OCI-M1 (cell line): ENCODE measurements around the gene ZNF436.
"Not testable (repeated sequence)": the region's sequence is repeated elsewhere in the genome, so short reads cannot be mapped to it uniquely, and the experiment has no call there.

Source experiments
- DNase-seq: peaks from one replicate; lab custom pipeline; 2025; lab: John Stamatoyannopoulos, UW

ZNF436 gene

DNA sequence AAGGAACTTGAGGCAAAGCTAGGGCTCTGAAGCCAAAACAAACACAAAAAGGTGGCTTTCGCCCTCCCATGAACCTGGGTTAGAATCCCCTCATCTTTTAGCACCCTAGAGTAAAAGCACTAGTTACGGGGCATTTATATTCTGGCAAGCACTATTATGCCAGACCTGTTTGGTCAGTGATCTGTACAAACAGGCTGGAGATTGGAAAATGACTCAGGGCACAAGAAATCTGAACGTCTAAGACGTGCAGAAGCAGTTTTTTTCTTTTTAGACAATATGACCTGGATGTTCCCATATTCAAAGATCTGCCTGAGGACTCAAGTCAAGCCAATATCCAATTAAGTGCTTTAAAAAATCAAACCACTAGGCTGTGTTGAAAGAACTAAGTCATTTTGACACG is 3.0 kb downstream of the ZNF436 start:
- no peak for DNase-seq

DNA sequence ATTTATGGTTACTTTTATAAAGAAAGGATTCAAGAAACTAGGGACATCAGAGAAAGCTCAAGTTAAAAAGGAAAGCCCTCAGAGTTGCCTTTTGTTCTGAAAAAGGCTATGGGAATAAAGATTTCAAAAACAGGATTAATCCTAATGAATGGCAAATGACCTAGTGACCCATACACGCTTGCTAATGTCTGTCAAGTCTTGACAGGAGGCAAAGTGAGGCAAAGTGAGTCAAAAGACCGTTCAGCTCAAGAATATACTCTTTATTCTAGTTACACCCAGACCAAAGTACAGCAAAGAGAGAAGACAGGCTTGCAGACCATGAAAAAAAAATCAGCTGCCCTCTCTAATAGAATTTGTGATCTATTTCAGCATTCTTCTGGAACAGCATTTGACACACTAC is 3.5 kb downstream of the ZNF436 start:
- no peak for DNase-seq

DNA sequence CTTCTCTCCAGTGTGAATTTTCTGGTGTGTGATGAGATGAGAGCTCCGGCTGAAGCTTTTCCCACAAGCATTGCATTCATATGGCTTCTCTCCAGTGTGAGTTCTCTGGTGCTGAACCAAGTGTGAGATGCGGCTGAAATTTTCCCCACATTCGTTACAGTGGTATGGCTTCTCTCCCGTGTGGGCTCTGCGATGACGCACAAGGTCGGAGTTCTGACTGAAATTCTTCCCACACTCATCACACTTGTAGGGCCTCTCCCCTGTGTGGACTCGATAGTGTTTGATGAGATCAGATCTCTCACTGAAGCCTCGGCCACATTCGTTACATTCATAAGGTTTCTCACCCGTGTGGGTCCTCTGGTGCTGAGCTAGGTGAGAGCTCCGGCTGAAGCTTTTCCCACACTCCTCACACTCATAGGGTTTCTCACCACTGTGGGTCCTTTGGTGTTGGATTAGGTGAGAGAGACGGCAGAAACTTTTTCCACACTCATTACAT is 7.4 kb downstream of the ZNF436 start:
- DNase-seq = peak; percentile 17

DNA sequence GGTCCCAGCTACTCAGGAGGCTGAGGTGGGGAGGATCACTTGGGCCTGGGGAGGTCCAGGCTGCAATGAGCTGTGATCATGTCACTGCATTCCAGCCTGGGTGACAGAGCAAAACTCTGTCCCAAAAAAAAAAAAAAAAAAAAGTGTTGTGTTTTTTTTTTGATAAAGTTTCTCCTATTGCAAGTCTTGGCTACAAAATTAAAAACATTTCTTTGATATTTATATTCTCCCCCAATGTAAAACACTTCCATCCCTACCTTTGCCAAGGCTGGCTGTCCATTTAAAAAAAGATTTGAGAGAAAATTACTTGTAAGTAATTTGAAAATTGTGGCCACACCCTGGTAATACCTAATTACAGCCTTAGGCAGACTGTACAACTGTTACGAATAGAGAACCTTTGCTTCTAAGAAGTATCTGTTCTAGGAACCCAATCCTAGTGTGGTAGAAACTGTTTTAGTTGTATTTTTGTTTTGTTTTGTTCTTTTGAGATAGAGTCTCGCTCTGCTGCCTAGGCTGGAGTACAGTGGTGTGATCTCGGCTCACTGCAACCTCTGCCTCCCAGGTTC is 11.2 kb downstream of the ZNF436 start:
- DNase-seq = no peak

DNA sequence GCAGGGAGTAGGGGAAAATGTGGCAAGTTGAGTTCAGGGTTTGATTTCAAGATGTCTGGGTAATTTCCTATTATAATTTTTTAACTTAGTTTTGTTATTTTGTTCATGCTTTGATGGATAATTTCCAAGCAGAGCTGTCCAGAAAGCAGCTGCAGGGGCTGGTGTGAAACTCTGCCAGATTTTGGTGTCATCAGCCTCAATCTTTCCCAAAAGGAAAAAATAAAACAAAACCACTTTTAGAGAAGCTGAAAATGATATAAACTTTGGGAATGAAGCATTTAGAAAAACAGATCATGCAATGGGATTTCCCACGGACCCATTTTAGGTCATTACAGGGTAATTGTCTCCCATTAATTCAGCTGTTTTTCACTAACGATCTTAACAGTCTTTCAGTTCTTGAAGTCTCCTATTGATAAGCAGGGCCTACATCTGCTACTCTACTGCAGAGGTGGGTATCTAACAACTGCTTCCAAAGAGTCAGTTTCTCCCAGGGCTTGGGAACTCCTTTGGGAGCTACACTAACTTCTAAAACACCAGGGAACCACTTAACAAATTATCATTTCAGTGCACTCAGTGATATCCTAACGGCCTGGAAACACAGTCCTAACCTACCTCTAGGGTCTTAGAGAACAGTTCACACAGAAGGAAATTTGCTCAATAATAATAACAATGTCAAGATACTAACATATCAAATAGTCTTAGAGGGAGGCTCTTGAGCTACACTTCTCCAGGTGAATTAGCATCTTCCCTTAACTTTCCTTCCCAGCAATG is 12.3 kb downstream of the ZNF436 start:
- no peak for DNase-seq

DNA sequence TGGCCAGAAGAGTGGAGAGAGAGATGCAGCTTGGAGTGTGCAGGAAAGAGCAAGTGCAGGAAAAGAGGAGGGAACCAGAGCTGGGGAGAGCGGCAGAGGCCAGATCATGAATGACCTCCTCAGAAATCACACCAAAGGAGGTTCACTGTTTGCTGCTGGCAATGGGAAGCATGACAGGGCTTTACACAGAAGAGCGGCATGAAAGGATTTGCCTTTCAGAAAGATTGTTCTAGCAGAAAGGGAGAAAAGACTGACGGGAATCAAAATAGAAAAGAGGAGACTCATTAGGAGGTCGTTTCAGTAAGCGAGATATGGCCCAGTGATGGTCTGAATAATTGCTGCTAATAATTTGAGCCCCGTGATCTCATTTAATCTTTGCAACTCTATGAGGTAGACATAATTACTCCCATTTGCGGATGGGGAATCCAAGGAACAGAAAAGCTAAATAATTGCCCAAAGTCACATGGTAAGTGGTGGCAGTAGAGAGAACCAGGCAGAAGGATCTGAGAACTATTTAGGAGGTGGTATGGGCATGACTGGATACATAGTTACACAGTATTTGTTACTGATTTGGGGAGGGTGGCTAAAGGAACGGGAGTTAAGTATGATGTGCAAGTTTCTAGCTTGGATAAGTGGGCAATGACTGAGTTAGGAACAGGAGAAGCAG is 13.0 kb downstream of the ZNF436 start:
- DNase-seq = no peak

DNA sequence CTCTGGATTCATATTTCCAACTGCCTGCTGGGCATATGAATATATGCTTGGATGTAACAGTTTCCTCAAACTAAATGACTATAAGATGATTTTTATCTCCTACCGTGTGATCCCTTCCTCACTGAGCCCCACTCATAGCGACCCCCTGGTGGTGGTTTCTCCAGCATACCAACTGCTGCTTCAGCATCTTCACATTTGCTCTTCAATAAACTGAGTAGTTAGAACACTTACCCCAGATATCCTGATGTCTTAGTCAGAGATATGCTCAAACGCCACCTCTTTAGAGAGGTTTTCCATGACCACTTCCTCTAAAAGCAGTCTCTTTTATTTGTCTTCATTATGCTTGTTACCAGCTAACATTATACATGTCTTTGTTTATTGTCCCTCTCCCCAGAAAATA is 15.4 kb downstream of the ZNF436 start:
- DNase-seq = peak; percentile 26

DNA sequence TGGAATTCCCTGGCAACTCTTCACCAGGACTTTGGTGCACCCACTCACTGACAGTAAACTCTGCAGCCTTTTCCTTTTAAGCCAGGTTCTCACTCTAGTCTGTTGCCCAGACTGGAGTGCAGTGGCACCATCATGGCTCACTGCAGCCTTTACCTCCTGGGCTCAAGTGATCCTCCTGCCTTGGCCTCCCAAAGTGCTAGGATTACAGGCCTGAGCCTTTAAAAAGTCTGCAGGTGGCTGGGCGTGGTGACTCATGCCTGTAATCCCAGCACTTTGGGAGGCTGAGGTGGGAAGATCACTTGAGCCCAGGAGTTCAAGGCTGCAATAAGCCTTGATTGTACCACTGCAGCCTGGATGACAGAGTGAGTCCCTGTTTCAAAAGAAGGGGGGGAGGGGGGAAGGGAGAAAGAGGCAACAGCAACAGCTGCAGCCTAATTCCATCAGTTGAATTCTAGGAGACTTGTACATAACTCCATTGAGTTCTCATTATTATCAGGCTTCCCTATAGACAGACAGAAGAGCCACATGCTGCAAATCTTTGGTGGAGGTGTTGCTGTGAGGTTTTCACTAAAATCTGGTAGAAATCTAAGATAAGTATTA is 17.4 kb downstream of the ZNF436 start:
- no peak for DNase-seq

DNA sequence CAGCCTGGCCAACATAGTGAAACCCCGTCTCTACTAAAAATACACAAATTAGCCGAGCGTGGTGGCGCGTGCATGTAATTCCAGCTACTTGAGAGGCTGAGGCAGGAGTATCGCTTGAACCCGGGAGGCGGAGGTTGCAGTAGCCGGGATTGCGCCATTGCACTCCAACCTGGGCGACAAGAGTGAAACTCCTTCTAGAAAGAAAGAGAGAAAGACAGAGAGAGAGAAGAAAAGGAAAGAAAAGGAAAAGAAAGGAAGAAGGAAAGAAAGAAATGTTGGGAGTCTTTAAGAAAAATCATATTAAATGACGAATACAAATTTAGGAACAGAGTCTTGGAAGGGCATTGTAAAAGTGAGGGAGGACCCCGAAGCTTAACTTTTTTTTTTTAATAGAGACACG is 23.7 kb downstream of the ZNF436 start:
- DNase-seq = no peak

DNA sequence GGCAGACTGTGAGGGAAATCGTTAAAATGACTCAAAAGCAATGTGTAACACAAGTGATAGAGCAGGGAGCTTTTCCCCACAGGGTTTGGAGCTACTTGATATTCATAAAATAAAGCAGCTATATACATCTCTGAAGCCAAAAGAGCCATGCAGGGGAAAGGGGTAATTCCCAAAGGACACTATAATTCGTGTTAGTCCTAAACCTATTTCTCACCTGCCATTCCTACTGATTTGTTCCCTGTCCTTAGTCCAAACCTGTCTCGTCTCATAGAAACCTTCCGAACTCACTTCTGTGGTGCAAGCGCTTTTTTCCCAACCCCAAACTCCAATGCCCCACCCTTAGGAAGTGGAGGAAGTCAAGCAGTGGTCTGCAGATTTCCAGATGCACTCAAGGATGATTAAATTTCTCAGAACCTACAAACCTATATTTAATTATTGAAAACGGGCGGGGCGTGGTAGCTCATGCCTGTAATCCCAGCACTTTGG is 24.6 kb downstream of the ZNF436 start:
- no peak for DNase-seq

DNA sequence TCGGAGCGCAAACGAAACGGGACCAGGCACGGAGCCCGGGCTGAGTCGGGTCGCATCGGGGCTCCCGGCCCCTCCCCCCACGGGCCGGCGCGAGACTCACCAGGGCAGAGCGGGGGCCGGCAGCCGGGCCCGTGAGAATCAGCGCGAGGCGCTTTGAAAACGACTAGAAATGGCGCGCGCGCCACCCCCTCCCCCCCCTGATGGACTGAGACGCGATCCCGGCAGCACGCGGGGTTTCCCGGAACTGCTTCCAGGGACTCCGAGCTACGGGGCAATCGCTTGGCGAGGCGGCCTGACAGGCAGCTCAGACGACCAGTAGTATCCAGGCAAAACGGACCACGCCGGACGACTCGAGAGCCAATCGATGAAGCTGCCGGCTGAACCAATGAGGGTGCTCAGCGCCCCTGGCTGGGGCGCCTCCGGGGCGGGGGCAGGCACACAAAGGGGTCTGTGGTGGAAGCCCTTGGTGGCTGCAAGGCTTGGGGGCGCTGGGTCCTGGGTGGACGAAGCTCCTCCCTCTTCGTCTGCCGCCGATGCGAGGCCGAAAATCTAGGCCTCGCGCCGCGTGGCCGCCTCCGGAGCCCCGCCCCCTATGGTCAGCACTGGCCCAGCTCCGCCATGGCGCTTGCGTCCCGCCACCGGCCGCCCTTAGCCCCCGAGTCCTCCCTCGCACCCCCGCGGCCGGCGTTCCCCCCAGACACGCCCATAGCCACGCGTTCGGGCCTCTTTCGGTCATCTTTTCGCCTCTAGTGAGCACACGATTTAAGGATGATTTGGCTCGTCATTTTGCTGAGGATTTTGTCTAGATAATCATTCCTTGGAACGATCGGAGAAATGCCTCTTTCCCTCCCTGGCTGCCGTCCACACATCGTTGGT is 25.3 kb downstream of the ZNF436 start, which contains the start of gene HNRNPR:
Gene HNRNPR (minus strand): TSS at position 174 of the 876 bp plus-strand sequence. CDS start 3,276 bp downstream, outside the sequence.
- peak; percentile 99 for DNase-seq

DNA sequence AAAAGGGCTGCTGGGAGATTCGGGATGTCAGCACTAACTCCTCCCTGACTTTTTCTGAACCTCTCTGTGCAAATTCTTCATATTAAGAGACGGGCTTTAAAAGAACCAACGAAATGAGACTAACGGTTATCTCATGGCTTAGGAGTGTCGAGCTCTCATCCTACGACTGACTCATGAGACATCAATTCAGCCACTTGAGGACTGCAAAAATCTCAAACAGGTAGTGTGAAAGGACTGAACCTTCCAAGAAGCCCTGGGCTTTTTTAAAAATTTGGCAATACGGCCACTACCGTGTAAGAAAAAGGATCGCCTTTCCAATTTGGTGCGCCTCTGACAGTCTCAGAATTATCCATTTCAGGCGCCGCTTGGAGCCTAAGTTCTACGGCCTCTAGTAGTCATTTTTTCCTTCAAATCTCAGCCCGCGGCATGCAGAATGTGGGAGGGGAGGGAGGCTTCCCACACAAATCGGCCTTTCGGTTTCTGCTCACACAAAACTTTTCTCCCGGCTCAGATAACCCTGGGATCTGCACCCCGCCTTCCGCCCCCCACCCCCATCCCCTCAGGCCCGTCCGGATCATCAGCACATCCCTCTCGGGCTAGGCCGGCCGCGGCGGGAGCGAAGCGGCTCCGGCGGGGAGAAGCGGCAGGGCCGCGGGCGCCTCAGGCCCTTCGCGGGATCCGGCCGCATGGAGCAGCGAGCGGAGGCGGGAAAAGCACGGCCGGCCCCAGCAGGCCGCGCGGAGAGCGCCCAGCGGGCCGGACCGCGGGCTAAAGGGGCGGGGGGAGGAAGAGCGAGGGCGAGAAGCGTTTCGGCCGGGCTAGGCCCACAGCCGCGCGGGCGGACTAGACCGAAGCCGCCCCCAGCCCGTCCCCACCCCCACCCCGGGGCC is 26.2 kb downstream of the ZNF436 start:
- peak; percentile 85 for DNase-seq

DNA sequence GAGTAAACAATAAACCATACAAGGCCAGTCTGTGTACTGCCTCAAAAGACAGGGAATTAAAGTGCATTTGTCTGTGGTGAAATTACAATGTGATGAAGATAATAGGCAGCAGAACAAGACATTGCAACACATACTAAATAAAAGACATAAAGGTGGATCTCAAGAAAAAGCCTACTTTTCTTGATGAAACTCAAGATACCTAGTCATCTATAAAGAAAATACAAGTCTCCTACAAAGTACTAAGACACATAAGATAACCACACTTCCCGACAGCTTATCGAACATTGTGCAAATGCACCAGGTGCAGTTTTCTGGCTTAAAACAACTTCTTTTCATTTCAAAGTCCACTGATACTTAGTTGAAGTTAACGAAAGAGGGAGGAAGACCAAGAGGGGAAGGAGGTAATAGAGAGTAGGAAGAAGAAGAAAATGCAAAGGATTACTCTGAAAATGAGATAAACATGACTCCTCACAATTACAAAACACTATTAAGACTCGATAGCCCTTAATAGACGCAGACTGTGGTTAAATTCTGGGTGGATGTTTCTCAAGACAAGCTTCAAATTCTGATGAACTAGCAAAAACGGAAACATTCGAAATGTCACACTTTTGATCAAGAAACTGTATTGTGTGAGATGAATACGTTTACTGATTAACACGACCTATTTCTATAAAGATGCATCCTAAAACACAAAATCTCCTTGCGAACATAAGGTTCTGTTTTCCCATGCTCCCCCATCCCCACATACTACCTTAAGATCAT is 27.5 kb downstream of the ZNF436 start:
- peak; percentile 64 for DNase-seq

DNA sequence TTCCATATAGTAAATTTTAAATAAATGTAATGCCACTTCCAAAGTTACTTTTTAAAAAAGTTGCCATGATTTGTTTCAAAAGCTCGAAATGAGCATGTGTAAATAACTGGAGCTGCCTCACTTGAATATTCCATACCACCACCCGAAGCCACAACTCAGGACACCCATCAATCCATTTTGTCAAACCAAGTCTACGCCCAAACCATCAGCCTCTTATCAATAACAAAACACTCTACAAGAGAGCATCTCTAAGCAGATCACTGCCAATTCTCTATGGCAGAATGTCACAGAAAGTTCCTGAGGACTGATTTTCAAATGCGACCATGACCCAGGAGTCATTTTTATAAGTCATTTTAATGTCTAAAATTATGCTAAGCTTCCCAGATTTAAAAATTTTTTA is 30.0 kb downstream of the ZNF436 start:
- DNase-seq = no peak

DNA sequence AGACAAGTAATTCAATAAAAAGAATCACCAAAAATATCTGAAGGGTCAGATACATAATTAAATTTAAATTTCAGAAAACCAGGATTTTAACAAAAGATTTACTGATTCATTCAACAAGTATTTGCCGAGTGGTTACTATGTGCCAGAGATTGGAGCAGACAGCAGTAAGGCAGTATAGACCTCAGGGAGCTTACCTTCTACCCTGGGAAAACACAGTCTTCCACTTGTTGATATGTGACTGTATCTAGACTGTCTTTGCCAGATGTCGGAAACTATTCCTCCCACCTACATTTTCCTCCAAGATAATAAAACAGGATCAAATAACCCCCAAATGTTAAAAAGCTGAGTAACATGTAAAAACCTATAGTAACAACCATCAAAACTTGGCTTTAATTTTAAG is 31.8 kb downstream of the ZNF436 start:
- no peak for DNase-seq

DNA sequence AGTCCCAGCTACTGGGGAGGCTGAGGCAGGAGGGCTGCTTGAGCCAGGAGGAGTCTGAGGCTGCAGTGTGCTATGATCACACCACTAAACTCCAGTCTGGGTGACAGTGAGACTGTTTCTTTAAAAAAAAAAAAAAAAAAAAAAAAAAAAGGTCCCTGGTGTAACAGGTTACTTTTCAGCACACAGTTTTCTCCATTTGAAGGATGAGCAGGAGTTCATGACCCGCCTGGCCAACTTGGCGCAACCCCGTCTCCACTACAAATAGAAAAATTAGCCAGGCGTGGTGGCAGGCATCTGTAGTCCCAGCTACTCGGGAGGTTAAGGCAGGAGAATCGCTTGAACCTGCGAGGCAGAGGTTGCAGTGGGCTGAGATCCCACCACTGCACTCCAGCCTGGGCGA is 37.9 kb downstream of the ZNF436 start:
- no peak for DNase-seq

DNA sequence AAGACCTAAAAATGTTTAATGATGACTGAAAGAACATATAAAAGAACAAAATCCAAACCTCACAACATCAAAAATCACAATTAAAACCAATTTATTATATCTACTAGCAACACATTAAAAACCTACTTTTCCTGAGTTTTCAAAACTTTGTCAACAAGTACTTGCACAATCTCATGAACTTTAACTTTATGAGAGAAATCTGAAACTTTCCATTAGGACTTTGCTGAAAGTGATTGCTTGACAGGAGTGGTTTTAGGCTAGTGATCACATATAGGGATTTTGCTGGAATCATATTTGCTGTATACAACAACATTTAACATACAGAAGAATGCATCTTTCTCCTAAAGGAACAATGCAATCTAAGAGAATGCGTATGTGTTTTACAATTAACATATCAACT is 38.8 kb downstream of the ZNF436 start:
- DNase-seq = no peak

DNA sequence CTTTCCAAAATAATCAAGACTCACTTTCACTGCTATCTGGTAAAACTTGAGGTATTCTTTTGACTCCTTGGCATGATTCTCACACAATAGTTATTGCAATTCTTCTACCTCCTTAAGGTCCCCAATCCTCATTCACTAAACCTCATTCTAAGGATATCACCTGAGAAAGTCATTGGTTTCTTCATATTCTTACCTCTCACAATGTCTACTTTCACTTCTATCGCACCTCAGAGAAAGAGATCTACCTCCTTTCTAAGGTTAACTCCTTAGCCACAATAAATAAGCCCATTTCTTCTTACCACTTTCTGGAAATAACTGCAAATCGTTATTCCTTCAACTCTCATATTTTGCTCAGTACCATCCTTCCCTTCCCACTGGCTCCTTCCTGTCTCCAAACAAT is 44.2 kb downstream of the ZNF436 start:
- DNase-seq = no peak

DNA sequence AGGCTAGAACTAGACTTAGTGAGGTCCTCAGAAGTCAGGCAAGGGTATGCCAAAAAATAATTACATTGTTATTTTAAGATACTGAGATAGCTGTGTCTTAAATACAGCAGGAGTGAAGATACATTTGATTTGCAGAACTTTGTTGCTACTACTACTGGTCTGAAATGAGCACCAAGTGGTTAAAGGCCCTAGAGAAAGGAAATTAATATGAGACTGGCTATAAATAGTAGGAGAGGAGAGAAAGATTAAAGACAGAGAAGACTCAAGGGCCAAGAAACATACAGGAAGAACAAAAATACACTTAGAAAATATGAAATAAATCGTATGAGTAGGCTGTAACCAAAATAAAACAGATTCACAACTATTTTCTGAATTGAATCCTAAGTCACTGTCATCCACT is 46.9 kb downstream of the ZNF436 start:
- no peak for DNase-seq

DNA sequence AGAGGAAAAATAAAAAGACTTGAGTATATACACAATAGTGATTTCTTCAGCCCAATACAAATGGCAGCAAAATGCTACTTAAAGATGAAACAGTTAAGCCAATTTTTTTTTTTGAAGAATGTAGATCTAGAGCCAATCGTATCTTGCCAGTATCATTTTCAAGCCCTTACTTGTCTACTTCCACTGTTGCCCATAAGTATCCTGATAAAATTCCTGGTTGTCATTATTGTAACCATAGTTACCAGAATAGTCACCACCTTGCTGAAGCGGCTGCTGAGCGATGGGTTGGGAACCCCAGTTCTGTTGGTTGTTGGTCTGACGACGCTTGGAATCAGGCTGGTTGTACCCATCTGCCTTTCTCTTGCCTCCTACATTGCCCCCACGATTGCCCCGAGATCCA is 59.4 kb downstream of the ZNF436 start:
- not testable (repeated sequence) for DNase-seq
